HG02588 (cell line): ENCODE measurements around the gene CNST.
"Not testable (repeated sequence)": the region's sequence is repeated elsewhere in the genome, so short reads cannot be mapped to it uniquely, and the experiment has no call there.

Experiments
- ATAC-seq: cut with Tn5 transposase; IDR thresholded peaks from one replicate; pipeline ENCODE4 v1.9.1; 2021; ENCODE audit warnings: mild to moderate bottlenecking, moderate library complexity; ENCODE audit not compliant: unreplicated experiment

CNST gene

GRCh38 chr1:246583056-246583440, 16.8 kb downstream of the CNST start:
- ATAC-seq = no peak

DNA sequence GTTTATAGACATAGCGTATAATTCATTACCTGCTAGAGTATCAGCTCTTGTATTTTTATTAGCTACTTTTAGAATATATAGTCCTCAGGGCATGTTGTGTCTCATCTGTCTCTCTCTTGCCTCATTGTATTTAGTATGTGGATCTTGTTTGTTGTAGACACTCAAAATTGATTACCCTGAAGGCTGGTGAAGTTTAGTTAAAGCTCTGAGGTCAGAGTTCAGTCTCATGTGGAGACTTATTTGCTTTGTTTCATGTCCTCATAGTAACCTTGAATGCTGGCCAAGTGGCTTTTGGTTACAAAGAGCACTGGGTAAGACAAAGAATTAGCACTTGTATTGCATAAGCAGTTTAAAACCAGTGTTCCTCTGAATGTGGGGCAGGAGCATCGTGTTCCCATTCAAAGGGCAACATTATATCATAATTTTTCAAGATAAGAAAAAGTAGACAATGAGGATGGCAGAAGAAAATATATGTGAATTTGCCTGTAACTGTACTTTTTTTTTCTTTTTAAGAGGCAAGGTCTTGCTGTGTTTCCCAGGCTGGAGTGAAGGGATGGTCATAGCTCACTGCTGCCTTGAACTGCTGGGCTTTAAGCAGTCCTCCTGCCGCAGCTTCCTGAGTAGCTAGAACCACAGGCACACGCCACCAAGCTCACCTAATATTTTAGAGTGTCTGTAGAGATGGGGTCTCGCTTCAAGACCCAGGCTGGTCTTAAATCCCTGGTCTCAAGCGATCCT, 17.4 kb downstream of the CNST start:
- no peak for ATAC-seq

DNA sequence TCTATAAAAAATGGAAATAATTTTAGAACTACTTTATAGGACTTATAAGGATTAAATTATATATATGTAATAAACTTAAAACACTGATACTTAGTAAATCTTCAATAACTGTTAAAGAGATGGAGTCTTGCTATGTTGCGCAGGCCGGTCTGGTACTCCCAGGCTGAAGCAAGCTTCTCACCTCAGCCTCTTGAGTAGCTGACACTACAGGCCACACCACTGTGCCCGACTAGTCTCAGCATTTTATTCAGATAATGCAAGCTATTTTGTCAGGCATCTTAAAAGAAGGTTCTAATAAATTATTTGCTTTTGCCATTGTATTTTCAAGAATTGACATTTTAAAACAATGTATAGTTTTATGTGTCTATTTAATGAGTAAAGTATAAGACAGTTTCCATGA, 20.8 kb downstream of the CNST start:
- ATAC-seq = no peak

GRCh38 chr1:246587606-246588005, 21.4 kb downstream of the CNST start:
- no peak for ATAC-seq

GRCh38 chr1:246588159-246588721, 22.0 kb downstream of the CNST start:
- no peak for ATAC-seq

DNA sequence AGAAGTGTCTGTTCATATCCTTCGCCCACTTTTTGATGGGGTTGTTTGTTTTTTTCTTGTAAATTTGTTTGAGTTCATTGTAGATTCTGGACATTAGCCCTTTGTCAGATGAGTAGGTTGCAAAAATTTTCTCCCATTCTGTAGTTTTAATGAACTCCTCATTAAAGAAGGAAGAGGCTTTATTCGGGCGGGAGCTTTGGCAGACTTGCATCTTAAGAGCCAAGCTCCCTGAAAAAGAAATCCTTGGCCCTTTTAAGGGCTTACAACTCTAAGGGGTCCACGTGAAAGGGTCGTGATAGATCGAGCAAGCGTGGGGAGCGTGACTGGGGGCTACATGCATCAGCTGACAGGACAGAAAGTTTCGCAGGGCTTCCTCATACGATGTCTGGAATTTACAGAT, 23.7 kb downstream of the CNST start:
- ATAC-seq = not testable (repeated sequence)

GRCh38 chr1:246591047-246591446, 24.8 kb downstream of the CNST start:
- peak; percentile 34 for ATAC-seq

DNA sequence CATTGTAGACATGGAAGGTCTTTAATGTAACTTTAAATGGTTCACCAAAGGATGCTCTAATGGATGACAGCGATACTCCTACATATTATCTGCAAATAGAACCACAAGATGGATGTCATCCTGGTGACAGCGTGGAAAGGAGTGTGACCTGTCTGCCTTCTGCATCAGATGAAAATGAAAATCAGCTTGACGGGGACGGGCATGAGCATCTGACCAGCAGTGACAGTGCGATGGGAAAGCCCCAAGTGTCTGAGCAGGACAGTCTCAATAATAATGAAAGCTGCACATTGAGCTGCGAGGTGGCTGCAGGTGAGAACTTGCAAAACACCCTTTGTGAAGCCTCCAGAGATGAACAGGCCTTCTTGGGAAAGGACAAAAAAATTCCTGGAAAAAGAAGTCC, 25.2 kb downstream of the CNST start:
- ATAC-seq = peak; percentile 98

GRCh38 chr1:246591958-246592357, 25.7 kb downstream of the CNST start:
- ATAC-seq = peak; percentile 8

GRCh38 chr1:246592695-246593094, 26.4 kb downstream of the CNST start:
- ATAC-seq = no peak

DNA sequence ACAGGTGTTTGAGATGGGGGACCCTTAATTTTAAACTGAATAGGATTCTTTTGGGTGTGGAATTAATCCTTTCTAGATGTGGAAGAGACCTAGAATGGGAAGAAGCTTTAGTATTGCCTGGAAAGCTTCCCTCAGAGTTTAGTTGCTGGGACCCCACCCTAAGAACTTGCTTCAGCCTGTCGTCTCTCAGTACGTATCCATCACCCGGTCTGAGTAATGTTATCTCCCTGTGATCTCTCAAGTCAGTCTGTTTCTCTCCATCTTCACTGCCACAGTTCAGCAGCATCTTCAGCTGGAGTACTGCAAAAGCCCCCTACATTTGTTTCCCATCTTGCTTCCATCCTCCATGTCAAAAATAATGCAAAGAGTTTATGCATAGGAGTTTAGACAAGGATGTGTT, 28.9 kb downstream of the CNST start:
- ATAC-seq = no peak

GRCh38 chr1:246597340-246597739, 31.1 kb downstream of the CNST start:
- ATAC-seq = no peak

- ATAC-seq = no peak
Measured at GRCh38 chr1:246597971-246598370, 31.7 kb downstream of the CNST start.

DNA sequence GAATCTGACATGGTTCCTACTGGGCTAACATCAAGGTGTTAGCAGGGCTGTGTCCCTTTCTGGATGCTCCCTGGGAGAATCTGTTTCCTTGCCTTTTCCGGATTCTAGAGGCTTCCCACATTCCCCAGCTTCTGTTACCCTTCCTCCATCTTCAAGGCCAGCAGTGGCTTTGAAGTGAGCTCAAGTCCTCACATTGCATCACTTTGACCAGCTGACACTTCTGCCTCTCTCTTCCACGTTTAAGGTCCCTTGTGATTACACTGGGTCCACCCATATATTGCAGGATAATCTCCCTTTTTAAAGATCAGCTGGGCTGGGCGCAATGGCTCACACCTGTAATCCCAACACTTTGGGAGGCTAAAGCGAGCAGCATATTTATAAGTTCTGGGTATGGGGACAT, 33.1 kb downstream of the CNST start:
- no peak for ATAC-seq

- ATAC-seq = no peak
Measured at GRCh38 chr1:246600579-246600978, 34.3 kb downstream of the CNST start.

DNA sequence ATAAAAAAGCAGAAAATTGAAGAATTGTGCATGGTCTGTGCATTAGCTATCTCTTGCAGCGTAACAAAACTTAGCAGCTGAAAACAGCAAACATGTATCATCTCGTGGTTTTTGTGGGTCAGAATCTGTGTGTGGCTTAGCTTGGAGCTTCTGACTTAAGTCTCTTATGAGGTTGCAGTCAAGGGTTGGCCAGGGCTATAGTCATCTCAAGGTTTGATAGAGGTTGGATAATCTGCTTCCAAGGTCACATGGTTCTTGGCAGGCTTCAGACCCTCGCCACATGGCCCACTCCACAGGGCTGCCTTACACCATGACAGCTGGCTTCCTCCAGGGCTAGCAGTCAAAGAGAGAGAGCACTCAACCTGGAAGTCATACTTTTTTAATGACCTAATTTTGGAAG, 35.9 kb downstream of the CNST start:
- no peak for ATAC-seq

- ATAC-seq = not testable (repeated sequence)
Measured at GRCh38 chr1:246605231-246605630, 39.0 kb downstream of the CNST start.

DNA sequence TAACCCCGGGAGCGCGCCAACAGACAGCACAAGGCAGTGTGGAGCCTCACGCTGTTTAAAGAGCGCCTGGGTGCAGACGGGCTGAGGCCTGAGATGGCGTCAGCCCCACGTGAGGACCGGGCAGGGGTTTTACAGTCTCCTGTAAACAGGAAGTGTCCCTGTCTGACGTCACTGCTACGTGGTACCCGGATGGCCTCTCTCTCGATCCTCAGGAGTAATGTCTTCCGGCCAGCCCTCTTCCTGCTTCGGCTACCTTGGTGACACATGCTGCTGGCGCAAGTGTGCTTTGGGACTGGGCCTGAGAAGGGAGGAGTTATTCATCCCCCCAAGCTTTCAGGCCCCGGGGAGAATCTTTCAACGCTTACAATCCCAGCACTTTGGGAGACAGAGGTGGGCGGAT, 41.2 kb downstream of the CNST start:
- ATAC-seq = no peak

DNA sequence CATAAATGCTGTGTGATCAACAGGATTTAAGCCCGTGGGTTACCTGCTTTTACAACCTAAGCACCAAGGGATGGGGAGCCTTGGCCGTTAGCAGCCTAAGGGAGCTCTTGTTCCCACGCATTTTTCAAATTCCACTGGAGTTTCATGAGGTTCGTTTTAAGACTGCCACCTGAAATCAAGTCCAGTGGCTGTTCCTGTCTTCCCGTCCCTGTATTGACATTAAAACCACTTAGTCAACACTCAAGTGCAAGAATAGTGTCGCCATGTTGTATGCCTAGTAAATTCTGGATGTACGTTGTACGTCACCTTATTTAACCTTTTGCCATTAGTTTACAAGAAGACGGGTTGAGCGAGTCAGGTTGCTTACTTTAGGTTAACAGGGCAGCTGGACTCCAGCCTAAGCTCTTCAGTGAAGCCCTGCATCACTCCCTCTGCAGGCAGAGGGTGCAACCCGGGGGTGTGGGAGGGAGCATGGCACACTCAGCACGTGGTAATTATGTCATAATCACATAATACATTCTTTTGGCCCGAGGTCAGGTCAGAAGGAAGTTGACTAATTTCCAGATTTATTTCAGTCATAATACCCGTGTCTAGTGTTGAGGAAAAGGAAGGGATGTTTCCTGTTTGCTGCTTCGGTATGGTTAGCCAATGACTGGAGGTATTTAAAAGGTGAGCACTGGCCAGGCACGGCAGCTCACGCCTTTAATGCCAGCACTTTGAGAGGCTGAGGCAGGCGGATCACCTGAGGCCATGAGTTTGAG, 42.5 kb downstream of the CNST start:
- no peak for ATAC-seq

DNA sequence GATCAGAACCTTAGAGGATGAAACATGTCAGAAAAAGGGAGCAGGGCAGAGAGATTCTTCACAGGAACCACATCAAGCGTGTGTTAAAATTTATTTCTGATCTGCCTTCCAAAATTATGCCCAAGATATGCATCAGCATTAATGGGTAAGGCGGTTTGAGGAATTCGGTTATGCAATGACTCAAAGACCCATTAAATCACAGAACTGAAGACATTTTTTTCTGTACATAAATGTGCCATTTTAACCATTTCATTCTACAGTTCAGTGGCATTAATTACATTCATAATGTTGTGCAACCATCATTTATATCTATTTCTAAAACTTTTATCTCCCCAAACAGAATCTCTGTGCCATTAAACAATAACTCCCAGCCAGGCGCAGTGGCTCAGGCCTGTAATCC, 43.4 kb downstream of the CNST start:
- no peak for ATAC-seq

GRCh38 chr1:246613096-246613758, 47.0 kb downstream of the CNST start:
- ATAC-seq = no peak

GRCh38 chr1:246617156-246617555, 50.9 kb downstream of the CNST start:
- no peak for ATAC-seq
